Trophoblast cell (in vitro differentiated cells and primary cell): ENCODE measurements around the gene ALK.

Experiments used
- DNase-seq, 2 donors: peaks; one replicate each; pipeline ENCODE4 v3.0.0-alpha.2; 2016
- H2AFZ ChIP-seq: 2 replicates; pipeline ENCODE4 v1.6.1; 2013; ENCODE audit warnings: low read length, moderate library complexity, mild to moderate bottlenecking; ENCODE audit not compliant: insufficient read depth, poor library complexity
- H2AK5ac ChIP-seq: 2 replicates; pipeline ENCODE4 v1.6.1; 2013; ENCODE audit warnings: mild to moderate bottlenecking, low read length
- H2BK120ac ChIP-seq: 2 replicates; pipeline ENCODE4 v1.6.1; 2013; ENCODE audit warnings: low read length, mild to moderate bottlenecking, moderate library complexity; ENCODE audit not compliant: insufficient read depth, poor library complexity
- H2BK12ac ChIP-seq: 2 replicates; pipeline ENCODE4 v1.6.1; 2013; ENCODE audit warnings: mild to moderate bottlenecking, low read length, moderate library complexity
- H2BK5ac ChIP-seq: 2 replicates; pipeline ENCODE4 v1.6.1; 2013; ENCODE audit warnings: low read length, low read depth, moderate library complexity, mild to moderate bottlenecking; ENCODE audit not compliant: poor library complexity
- H3K14ac ChIP-seq: 2 replicates; pipeline ENCODE4 v1.6.1; 2013; ENCODE audit warnings: mild to moderate bottlenecking, low read length
- H3K18ac ChIP-seq: 2 replicates; pipeline ENCODE4 v1.6.1; 2013; ENCODE audit warnings: mild to moderate bottlenecking, low read length
- H3K23ac ChIP-seq: 2 replicates; pipeline ENCODE4 v1.6.1; 2013; ENCODE audit warnings: low read length
- H3K27ac ChIP-seq: 2 replicates; pipeline ENCODE4 v1.5.1; 2013; ENCODE audit warnings: low read depth, mild to moderate bottlenecking, inconsistent platforms, low read length, moderate library complexity
- H3K27me3 ChIP-seq: 2 replicates; pipeline ENCODE4 v1.6.1; 2013; ENCODE audit warnings: inconsistent platforms, mild to moderate bottlenecking, low read length, moderate library complexity; ENCODE audit not compliant: insufficient read depth
- H3K36me3 ChIP-seq, 2 experiments: 1 replicate in 1 of 2; 2 replicates in 1 of 2; pipeline ENCODE4 v1.6.1; 2013; ENCODE audit warnings: low read length in 2 of 2, mild to moderate bottlenecking in 2 of 2, moderate library complexity in 1 of 2; ENCODE audit not compliant: insufficient read depth in 2 of 2, control insufficient read depth in 1 of 2
- H3K4ac ChIP-seq: 2 replicates; pipeline ENCODE4 v1.6.1; 2013; ENCODE audit warnings: low read depth, mild to moderate bottlenecking, low read length, moderate library complexity
- H3K4me1 ChIP-seq, 2 experiments: 1 replicate in 1 of 2; 2 replicates in 1 of 2; pipeline ENCODE4 v1.6.1; 2013; ENCODE audit warnings: low read length in 2 of 2, mild to moderate bottlenecking in 2 of 2, moderate library complexity in 1 of 2; ENCODE audit not compliant: insufficient read depth in 2 of 2, control insufficient read depth in 1 of 2
- H3K4me2 ChIP-seq: 2 replicates; pipeline ENCODE4 v1.6.1; 2013; ENCODE audit warnings: inconsistent platforms, mild to moderate bottlenecking, low read length, moderate library complexity
- H3K4me3 ChIP-seq: 2 replicates; pipeline ENCODE4 v1.5.1; 2013; ENCODE audit warnings: mild to moderate bottlenecking, low read depth, low read length, inconsistent platforms
- H3K79me1 ChIP-seq: one replicate; pipeline ENCODE4 v1.6.1; 2013; ENCODE audit warnings: low read length
- H3K79me2 ChIP-seq: 2 replicates; pipeline ENCODE4 v1.6.1; 2013; ENCODE audit warnings: low read length, mild to moderate bottlenecking; ENCODE audit not compliant: control insufficient read depth, insufficient read depth, poor library complexity
- H3K9ac ChIP-seq: 2 replicates; pipeline ENCODE4 v1.6.1; 2013; ENCODE audit warnings: mild to moderate bottlenecking, low read length
- H3K9me3 ChIP-seq: 2 replicates; pipeline ENCODE4 v1.6.1; 2013; ENCODE audit warnings: low read depth, mild to moderate bottlenecking, control low read depth, inconsistent platforms, low read length; ENCODE audit not compliant: insufficient read depth
- H4K12ac ChIP-seq: 2 replicates; pipeline ENCODE4 v1.6.1; 2013; ENCODE audit warnings: low read depth, mild to moderate bottlenecking, low read length, moderate library complexity
- H4K8ac ChIP-seq: 2 replicates; pipeline ENCODE4 v1.6.1; 2013; ENCODE audit warnings: low read depth, mild to moderate bottlenecking, low read length, moderate library complexity
- H4K91ac ChIP-seq: one replicate; pipeline ENCODE4 v1.6.1; 2013; ENCODE audit warnings: low read depth, mild to moderate bottlenecking, low read length, moderate library complexity
- WGBS: extraction: QIAGEN DNeasy Blood & Tissue Kit; methylation state at CpG from one replicate; pipeline ENCODE4 v1.1.7; 2013; ENCODE audit warnings: missing lambda C conversion rate; ENCODE audit not compliant: insufficient read length, insufficient coverage; ENCODE audit errors: extremely low coverage; 5-methylcytosine and 5-hydroxymethylcytosine counted together

The ALK gene

GRCh38 chr2:29520001-29520400 lies 401.4 kb downstream of the ALK start:
- Histone ChIP-seq H4K8ac (no peak overlapping the region), H3K27ac (no peak overlapping the region), H3K4me1 (no peaks in the 10 kb centered on the region), H2BK120ac (no peak overlapping the region), H3K9ac (no peak overlapping the region), H4K12ac (no peak overlapping the region), H3K18ac (no peak overlapping the region), H3K27me3 (no peaks in the 10 kb centered on the region), H2BK5ac (no peak overlapping the region), H3K4me2 (no peak overlapping the region), H2BK12ac (no peak overlapping the region), H3K4me3 (no peak overlapping the region), H3K23ac (no peak overlapping the region), H2AFZ (no peak overlapping the region), H3K14ac (no peak overlapping the region), H2AK5ac (no peak overlapping the region), H3K9me3 (no peaks in the 10 kb centered on the region), H3K79me1 (no peaks in the 10 kb centered on the region), H3K4ac (no peak overlapping the region), H3K79me2 (no peaks in the 10 kb centered on the region), H3K36me3 (no peaks in the 10 kb centered on the region), H4K91ac (no peak overlapping the region)
- no CpG with 5 or more reads among the region's 5 CpGs for WGBS
- DNase-seq: no peak

GRCh38 chr2:29519338-29519925 lies 402.0 kb downstream of the ALK start:
- Histone ChIP-seq H4K91ac (no peak overlapping the region), H3K4me3 (no peak overlapping the region), H2AK5ac (no peak overlapping the region), H2AFZ (no peak overlapping the region), H3K27ac (no peak overlapping the region), H4K12ac (no peak overlapping the region), H3K27me3 (no peaks in the 10 kb centered on the region), H3K18ac (no peak overlapping the region), H3K4ac (no peak overlapping the region), H3K23ac (no peak overlapping the region), H3K9me3 (no peaks in the 10 kb centered on the region), H3K4me2 (no peak overlapping the region), H3K36me3 (no peaks in the 10 kb centered on the region), H2BK5ac (no peak overlapping the region), H2BK120ac (no peak overlapping the region), H3K14ac (no peak overlapping the region), H3K9ac (no peak overlapping the region), H3K79me2 (no peaks in the 10 kb centered on the region), H2BK12ac (no peak overlapping the region), H4K8ac (no peak overlapping the region), H3K79me1 (no peaks in the 10 kb centered on the region), H3K4me1 (no peaks in the 10 kb centered on the region)
- DNase-seq: peak in 1 of 2 donors; percentile 3
- no CpG with 5 or more reads among the region's 3 CpGs for WGBS

- Histone ChIP-seq H3K27me3 (no peaks in the 10 kb centered on the region), H2AFZ (no peak overlapping the region), H3K4me3 (no peak overlapping the region), H3K4me2 (no peak overlapping the region), H3K23ac (no peak overlapping the region), H3K9ac (no peak overlapping the region), H3K27ac (no peak overlapping the region), H3K18ac (no peak overlapping the region), H2BK12ac (no peak overlapping the region), H3K36me3 (no peaks in the 10 kb centered on the region), H4K8ac (no peak overlapping the region), H3K9me3 (no peaks in the 10 kb centered on the region), H3K79me1 (no peaks in the 10 kb centered on the region), H4K91ac (no peak overlapping the region), H2AK5ac (no peak overlapping the region), H4K12ac (no peak overlapping the region), H3K14ac (no peak overlapping the region), H3K79me2 (no peaks in the 10 kb centered on the region), H2BK120ac (no peak overlapping the region), H2BK5ac (no peak overlapping the region), H3K4ac (no peak overlapping the region), H3K4me1 (no peaks in the 10 kb centered on the region)
- no CpG with 5 or more reads among the region's 1 CpG for WGBS
- no peak for DNase-seq
Measured at GRCh38 chr2:29518646-29519337, 402.6 kb downstream of the ALK start.

GRCh38 chr2:29518010-29518409 lies 403.4 kb downstream of the ALK start:
- Histone ChIP-seq H3K4ac (no peak overlapping the region), H2BK12ac (no peak overlapping the region), H3K9ac (no peak overlapping the region), H4K91ac (no peak overlapping the region), H3K27me3 (no peaks in the 10 kb centered on the region), H3K9me3 (no peaks in the 10 kb centered on the region), H2BK5ac (no peak overlapping the region), H4K8ac (no peak overlapping the region), H3K23ac (no peak overlapping the region), H3K18ac (no peak overlapping the region), H3K27ac (no peak overlapping the region), H2AFZ (no peak overlapping the region), H3K4me1 (no peaks in the 10 kb centered on the region), H3K36me3 (no peaks in the 10 kb centered on the region), H3K14ac (no peak overlapping the region), H2AK5ac (no peak overlapping the region), H3K79me2 (no peaks in the 10 kb centered on the region), H4K12ac (no peak overlapping the region), H2BK120ac (no peak overlapping the region), H3K79me1 (no peaks in the 10 kb centered on the region), H3K4me2 (no peak overlapping the region), H3K4me3 (no peak overlapping the region)
- no peak for DNase-seq
- WGBS: no CpG with 5 or more reads among the region's 2 CpGs
